Mononuclear cell (primary cell): ENCODE results near the gene ENOX1. TPM values are rescaled to one million over a fixed set of nuclear protein-coding genes. Genes with fewer than 3 reads are reported as not detected.

Experiments
- H3K27me3 ChIP-seq: 2 replicates; pipeline ENCODE4 v1.6.0; 2011; ENCODE audit warnings: low read length, control low read depth; ENCODE audit not compliant: insufficient read depth
- H3K4me1 ChIP-seq: 2 replicates; pipeline ENCODE4 v1.5.1; 2011; ENCODE audit warnings: mild to moderate bottlenecking, low read length, control low read depth; ENCODE audit not compliant: insufficient read depth
- H3K4me3 ChIP-seq: 2 replicates; pipeline ENCODE4 v1.5.1; 2011; ENCODE audit warnings: mild to moderate bottlenecking, low read length, moderate library complexity
- H3K9me3 ChIP-seq: 2 replicates; pipeline ENCODE4 v1.5.1; 2011; ENCODE audit warnings: low read depth, mild to moderate bottlenecking, control low read depth, low read length
- total RNA-seq: library from RNA; depleted of rRNA; stranded (reverse); fragments of >200 nt; gene quantifications from one replicate; pipeline ENCODE4 v1.2.3, GENCODE V29; 2012

ENOX1 gene
- total RNA-seq, 1 donor = under 0.01 TPM

- no peak overlapping the region for H3K4me3 ChIP-seq
- H3K27me3 ChIP-seq = no peaks in the 10 kb centered on the region
- H3K9me3 ChIP-seq = no peaks in the 10 kb centered on the region
- no peaks in the 10 kb centered on the region for H3K4me1 ChIP-seq
These were observed 582.2 kb downstream of the ENOX1 start for GRCh38 chr13:43204591-43204990.

GRCh38 chr13:43203781-43204180 lies 583.0 kb downstream of the ENOX1 start:
- no peaks in the 10 kb centered on the region for H3K4me1 ChIP-seq
- H3K27me3 ChIP-seq = no peaks in the 10 kb centered on the region
- no peaks in the 10 kb centered on the region for H3K9me3 ChIP-seq
- no peak overlapping the region for H3K4me3 ChIP-seq

- Histone ChIP-seq H3K4me1 (no peaks in the 10 kb centered on the region), H3K4me3 (no peak overlapping the region), H3K27me3 (no peaks in the 10 kb centered on the region), H3K9me3 (no peaks in the 10 kb centered on the region)
These were observed 586.0 kb downstream of the ENOX1 start for GRCh38 chr13:43200736-43201135.

GRCh38 chr13:43200307-43200706 lies 586.5 kb downstream of the ENOX1 start:
- no peaks in the 10 kb centered on the region for H3K9me3 ChIP-seq
- no peak overlapping the region for H3K4me3 ChIP-seq
- no peaks in the 10 kb centered on the region for H3K27me3 ChIP-seq
- no peaks in the 10 kb centered on the region for H3K4me1 ChIP-seq

- Histone ChIP-seq H3K4me3 (no peak overlapping the region), H3K27me3 (no peaks in the 10 kb centered on the region), H3K9me3 (no peaks in the 10 kb centered on the region), H3K4me1 (no peaks in the 10 kb centered on the region)
These were observed 589.9 kb downstream of the ENOX1 start for GRCh38 chr13:43196750-43197370.

GRCh38 chr13:43196086-43196621 lies 590.6 kb downstream of the ENOX1 start:
- Histone ChIP-seq H3K27me3 (no peaks in the 10 kb centered on the region), H3K4me3 (no peak overlapping the region), H3K4me1 (no peaks in the 10 kb centered on the region), H3K9me3 (no peaks in the 10 kb centered on the region)

- no peaks in the 10 kb centered on the region for H3K27me3 ChIP-seq
- no peak overlapping the region for H3K4me3 ChIP-seq
- H3K9me3 ChIP-seq = no peaks in the 10 kb centered on the region
- no peaks in the 10 kb centered on the region for H3K4me1 ChIP-seq
These were observed 591.2 kb downstream of the ENOX1 start for GRCh38 chr13:43195551-43195950.

- no peaks in the 10 kb centered on the region for H3K9me3 ChIP-seq
- H3K27me3 ChIP-seq = no peaks in the 10 kb centered on the region
- H3K4me3 ChIP-seq = no peak overlapping the region
- no peaks in the 10 kb centered on the region for H3K4me1 ChIP-seq
These were observed 591.7 kb downstream of the ENOX1 start for GRCh38 chr13:43195112-43195511.

GRCh38 chr13:43193789-43194420 lies 592.9 kb downstream of the ENOX1 start:
- no peak overlapping the region for H3K4me3 ChIP-seq
- no peaks in the 10 kb centered on the region for H3K9me3 ChIP-seq
- H3K4me1 ChIP-seq = no peaks in the 10 kb centered on the region
- H3K27me3 ChIP-seq = no peaks in the 10 kb centered on the region

- Histone ChIP-seq H3K4me1 (no peaks in the 10 kb centered on the region), H3K4me3 (no peak overlapping the region)
These were observed 595.2 kb downstream of the ENOX1 start for GRCh38 chr13:43191546-43191945.

GRCh38 chr13:43185226-43185625 lies 601.5 kb downstream of the ENOX1 start:
- H3K4me3 ChIP-seq = no peak overlapping the region
- no peaks in the 10 kb centered on the region for H3K4me1 ChIP-seq
- H3K9me3 ChIP-seq = no peaks in the 10 kb centered on the region
- no peaks in the 10 kb centered on the region for H3K27me3 ChIP-seq

More at GRCh38 chr13:43191546-43191945, 595.2 kb downstream of the ENOX1 start:
- Histone ChIP-seq H3K9me3 (no peaks in the 10 kb centered on the region), H3K27me3 (no peaks in the 10 kb centered on the region)

- Histone ChIP-seq H3K4me1 (no peaks in the 10 kb centered on the region), H3K27me3 (no peaks in the 10 kb centered on the region), H3K4me3 (no peak overlapping the region), H3K9me3 (no peaks in the 10 kb centered on the region)
These were observed 605.9 kb downstream of the ENOX1 start for GRCh38 chr13:43180837-43181236.

- Histone ChIP-seq H3K27me3 (no peaks in the 10 kb centered on the region), H3K4me3 (no peak overlapping the region), H3K9me3 (no peaks in the 10 kb centered on the region), H3K4me1 (no peaks in the 10 kb centered on the region)
These were observed 606.6 kb downstream of the ENOX1 start for GRCh38 chr13:43180036-43180660.

- no peak overlapping the region for H3K4me3 ChIP-seq
- no peaks in the 10 kb centered on the region for H3K27me3 ChIP-seq
- H3K4me1 ChIP-seq = no peaks in the 10 kb centered on the region
- no peaks in the 10 kb centered on the region for H3K9me3 ChIP-seq
These were observed 615.3 kb downstream of the ENOX1 start for GRCh38 chr13:43171489-43171888.

- Histone ChIP-seq H3K27me3 (no peaks in the 10 kb centered on the region), H3K4me3 (no peak overlapping the region), H3K4me1 (no peaks in the 10 kb centered on the region), H3K9me3 (no peaks in the 10 kb centered on the region)
These were observed 616.3 kb downstream of the ENOX1 start for GRCh38 chr13:43170506-43170905.
